Activated naive CD4-positive, alpha-beta T cell treated with anti-CD3 and anti-CD28 coated beads for 36 hours (primary cell): ENCODE measurements around the gene CCNE1. TPM values are rescaled to one million over a fixed set of nuclear protein-coding genes. Genes with fewer than 3 reads are reported as not detected.

Source experiments
- CTCF ChIA-PET: fragments of 350-600 bp; sonication (Branson Sonifier 250); formaldehyde crosslinking; loops from one replicate; lab custom pipeline; 2021; ENCODE audit warnings: antibody characterized with exemption; lab: Charles Lee
- DNase-seq: peaks from one replicate; pipeline ENCODE4 v3.0.0-alpha.2; 2020
- H3K27ac Mint-ChIP-seq: one replicate; pipeline ENCODE4 v1.8.0; 2021; ENCODE audit warnings: mild to moderate bottlenecking, mixed read lengths
- H3K27me3 Mint-ChIP-seq: one replicate; pipeline ENCODE4 v1.8.0; 2021; ENCODE audit warnings: low read depth, mixed read lengths
- H3K36me3 Mint-ChIP-seq: one replicate; pipeline ENCODE4 v1.8.0; 2021; ENCODE audit warnings: low read depth, mixed read lengths
- H3K4me1 Mint-ChIP-seq: one replicate; pipeline ENCODE4 v1.8.0; 2021; ENCODE audit warnings: low read depth, mixed read lengths
- H3K4me3 Mint-ChIP-seq: one replicate; pipeline ENCODE4 v1.8.0; 2021; ENCODE audit warnings: mild to moderate bottlenecking, moderate library complexity, mixed read lengths
- H3K9me3 Mint-ChIP-seq: one replicate; pipeline ENCODE4 v1.8.0; 2021; ENCODE audit warnings: mixed read lengths
- intact Hi-C: fragments of 100-400 bp; cut with micrococcal nuclease; formaldehyde crosslinking; loops from one replicate; pipeline ENCODE4 v1.15.1; 2023
- total RNA-seq, 2 experiments: library from RNA; stranded (reverse); gene quantifications; one replicate each; pipeline ENCODE4 v1.2.3, GENCODE V29; 2021

CCNE1 gene
- total RNA-seq, 2 experiments from 2014 or later: 31.2 to 34.1 TPM

DNA sequence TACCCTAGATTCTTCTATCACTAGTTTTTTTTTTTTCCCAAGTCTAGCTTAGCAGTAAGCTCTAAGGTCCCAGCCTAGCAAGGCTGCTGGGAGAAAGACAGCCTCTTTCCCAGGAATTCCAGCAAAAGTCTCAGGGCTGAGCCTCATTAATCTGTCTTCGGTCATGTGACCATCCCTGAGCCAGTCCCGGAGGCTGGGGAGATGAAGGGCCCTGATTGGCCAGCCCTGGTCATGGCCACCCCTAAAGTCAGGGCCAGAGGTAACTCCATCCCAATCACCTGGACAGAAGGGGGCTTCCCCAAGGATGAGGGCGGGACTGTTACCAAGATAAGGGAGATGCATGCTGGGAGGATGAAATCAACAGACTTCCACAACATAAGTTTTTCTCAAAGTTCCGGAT lies 43.3 kb downstream of the CCNE1 start:
- CTCF ChIA-PET: interaction anchor here (0.6 to 0.8 kb wide), 4 partner anchors 17 to 139 kb away, joined by 3 to 10 read pairs (median 4); no protein-coding TSS in a partner anchor
- no peak overlapping the region for H3K4me3 Mint-ChIP-seq
- no peaks in the 10 kb centered on the region for H3K36me3 Mint-ChIP-seq
- no peaks in the 10 kb centered on the region for H3K27me3 Mint-ChIP-seq
- H3K9me3 Mint-ChIP-seq: no peaks in the 10 kb centered on the region
- no peak overlapping the region for H3K27ac Mint-ChIP-seq
- intact Hi-C loops: loop anchor here (5.0 kb wide), 1 partner anchor 797 kb away; no protein-coding TSS in a partner anchor
- peaks cover 17% of the 10 kb centered on the region for H3K4me1 Mint-ChIP-seq
- DNase-seq: no peak

- CTCF ChIA-PET: interaction anchor here (0.6 to 2.2 kb wide), 5 partner anchors 20 to 127 kb away, joined by 3 to 6 read pairs (median 3); no protein-coding TSS in a partner anchor
- H3K27me3 Mint-ChIP-seq: no peaks in the 10 kb centered on the region
- intact Hi-C loops: loop anchor here (5.0 kb wide), 1 partner anchor 796 kb away; no protein-coding TSS in a partner anchor
- H3K4me1 Mint-ChIP-seq: peaks cover 17% of the 10 kb centered on the region
- DNase-seq: no peak
- H3K36me3 Mint-ChIP-seq: no peaks in the 10 kb centered on the region
- no peak overlapping the region for H3K4me3 Mint-ChIP-seq
- no peaks in the 10 kb centered on the region for H3K9me3 Mint-ChIP-seq
- no peak overlapping the region for H3K27ac Mint-ChIP-seq
Observed at GRCh38 chr19:29855741-29856500, 44.1 kb downstream of the CCNE1 start.

GRCh38 chr19:29858000-29858596 lies 46.3 kb downstream of the CCNE1 start:
- H3K4me1 Mint-ChIP-seq: peaks cover 3% of the 10 kb centered on the region
- H3K4me3 Mint-ChIP-seq: no peak overlapping the region
- CTCF ChIA-PET: interaction anchor here (0.5 to 2.2 kb wide), 25 partner anchors 9 to 252 kb away, joined by 3 to 16 read pairs (median 4); partner anchors contain the start of gene POP4
- H3K27me3 Mint-ChIP-seq: no peaks in the 10 kb centered on the region
- H3K36me3 Mint-ChIP-seq: no peaks in the 10 kb centered on the region
- H3K27ac Mint-ChIP-seq: no peak overlapping the region
- no peaks in the 10 kb centered on the region for H3K9me3 Mint-ChIP-seq
- DNase-seq: peak; percentile 58
- intact Hi-C loops: loop anchor here (5.0 kb wide), 1 partner anchor 794 kb away; no protein-coding TSS in a partner anchor

DNA sequence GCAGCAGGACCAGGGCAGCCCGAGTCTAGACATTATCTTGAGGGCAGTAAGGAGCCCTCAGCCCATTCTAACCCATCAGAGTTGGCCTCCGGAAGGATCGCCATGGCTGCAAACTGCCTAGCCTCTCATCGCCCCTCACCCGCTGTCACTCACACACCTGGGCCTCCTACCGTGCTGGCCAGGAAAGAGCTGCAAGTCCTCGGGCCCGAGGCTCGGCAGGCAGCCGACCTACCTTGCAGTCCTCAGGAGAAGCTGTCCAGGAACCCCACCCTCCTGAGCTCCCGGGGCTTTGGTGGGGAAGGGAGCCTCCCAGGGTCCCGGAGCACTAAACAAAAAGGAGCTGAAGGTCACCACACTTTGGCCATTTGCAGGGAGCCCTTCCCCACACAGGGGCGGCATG lies 46.8 kb downstream of the CCNE1 start:
- CTCF ChIA-PET: interaction anchor here (0.5 to 2.2 kb wide), 20 partner anchors 10 to 253 kb away, joined by 3 to 16 read pairs (median 4); partner anchors contain the start of gene POP4
- no peak for DNase-seq
- no peak overlapping the region for H3K27ac Mint-ChIP-seq
- peaks cover 3% of the 10 kb centered on the region for H3K4me1 Mint-ChIP-seq
- H3K4me3 Mint-ChIP-seq: no peak overlapping the region
- H3K9me3 Mint-ChIP-seq: no peaks in the 10 kb centered on the region
- H3K36me3 Mint-ChIP-seq: no peaks in the 10 kb centered on the region
- intact Hi-C loops: loop anchor here (5.0 kb wide), 1 partner anchor 794 kb away; no protein-coding TSS in a partner anchor
- H3K27me3 Mint-ChIP-seq: no peaks in the 10 kb centered on the region

DNA sequence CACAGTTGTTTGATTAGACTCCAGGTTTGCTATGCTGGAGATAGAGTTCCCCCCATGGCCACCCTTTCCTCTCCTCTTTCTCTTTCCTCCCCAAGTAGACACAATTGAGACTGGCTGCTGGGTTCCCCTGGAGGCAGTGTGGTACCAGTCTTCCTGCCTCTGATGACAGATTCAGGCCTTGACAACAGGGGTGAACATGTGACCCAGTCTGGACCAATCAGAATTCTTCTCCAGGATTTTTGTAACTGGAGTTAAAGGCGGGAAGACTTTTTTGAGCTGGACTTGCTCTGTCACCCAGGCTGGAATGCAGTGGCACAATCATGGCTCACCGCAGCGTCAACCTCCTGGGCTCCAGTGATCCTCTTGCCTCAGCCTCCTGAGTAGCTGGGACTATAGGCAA lies 48.7 kb downstream of the CCNE1 start:
- intact Hi-C loops: no loop called here
- H3K9me3 Mint-ChIP-seq: no peaks in the 10 kb centered on the region
- H3K36me3 Mint-ChIP-seq: no peaks in the 10 kb centered on the region
- CTCF ChIA-PET: interaction anchor here (3.5 kb wide), 1 partner anchor 12 kb away, joined by 19 read pairs; no protein-coding TSS in a partner anchor
- no peak for DNase-seq
- no peak overlapping the region for H3K27ac Mint-ChIP-seq
- H3K27me3 Mint-ChIP-seq: no peaks in the 10 kb centered on the region
- H3K4me1 Mint-ChIP-seq: peaks cover 3% of the 10 kb centered on the region
- no peak overlapping the region for H3K4me3 Mint-ChIP-seq

- Mint-ChIP-seq H3K27me3 (no peaks in the 10 kb centered on the region), H3K9me3 (peaks cover under 1% of the 10 kb centered on the region), H3K36me3 (no peaks in the 10 kb centered on the region), H3K4me3 (no peak overlapping the region), H3K4me1 (peaks cover 3% of the 10 kb centered on the region), H3K27ac (no peak overlapping the region)
- intact Hi-C loops: no loop called here
- CTCF ChIA-PET: interaction anchor here (0.6 to 3.5 kb wide), 5 partner anchors 9 to 1381 kb away, joined by 3 to 19 read pairs (median 4); no protein-coding TSS in a partner anchor
- no peak for DNase-seq
Observed at GRCh38 chr19:29861574-29861973, 49.8 kb downstream of the CCNE1 start.

DNA sequence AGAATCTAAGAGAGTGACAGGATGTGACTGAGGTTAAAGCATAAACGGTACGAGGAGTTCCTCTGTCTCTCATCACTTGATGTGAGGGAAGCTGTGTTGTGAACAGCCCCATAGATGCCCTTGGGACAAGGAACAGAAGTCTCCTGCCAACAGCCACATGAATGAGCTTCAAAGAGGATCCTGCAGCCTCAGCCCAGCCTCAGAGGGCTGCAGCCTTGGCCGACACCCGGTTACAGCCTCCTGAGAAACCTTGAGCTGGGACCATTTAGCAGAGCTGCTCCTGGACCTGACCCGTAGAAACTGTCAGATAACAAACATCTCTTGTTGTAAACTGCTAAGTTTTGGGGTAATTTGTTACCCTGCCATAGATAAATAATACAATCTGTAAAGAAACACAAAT lies 54.2 kb downstream of the CCNE1 start:
- DNase-seq: no peak
- H3K27me3 Mint-ChIP-seq: no peaks in the 10 kb centered on the region
- H3K4me1 Mint-ChIP-seq: no peaks in the 10 kb centered on the region
- H3K4me3 Mint-ChIP-seq: no peak overlapping the region
- CTCF ChIA-PET: interaction anchor here (0.7 kb wide), 1 partner anchor 159 kb away, joined by 5 read pairs; no protein-coding TSS in a partner anchor
- intact Hi-C loops: no loop called here
- H3K9me3 Mint-ChIP-seq: peaks cover 7% of the 10 kb centered on the region
- no peaks in the 10 kb centered on the region for H3K36me3 Mint-ChIP-seq
- no peak overlapping the region for H3K27ac Mint-ChIP-seq

- CTCF ChIA-PET: interaction anchor here (1.2 to 1.3 kb wide), 2 partner anchors 108 kb away, joined by 3 to 4 read pairs; no protein-coding TSS in a partner anchor
- Mint-ChIP-seq H3K9me3 (peaks cover 7% of the 10 kb centered on the region), H3K27ac (no peak overlapping the region), H3K36me3 (no peaks in the 10 kb centered on the region), H3K4me1 (peaks cover 5% of the 10 kb centered on the region), H3K27me3 (peaks cover 7% of the 10 kb centered on the region), H3K4me3 (no peak overlapping the region)
- intact Hi-C loops: no loop called here
- no peak for DNase-seq
Observed at GRCh38 chr19:29867984-29868383, 56.2 kb downstream of the CCNE1 start.

- Mint-ChIP-seq H3K27ac (no peak overlapping the region), H3K36me3 (no peaks in the 10 kb centered on the region), H3K4me3 (no peak overlapping the region), H3K9me3 (peaks cover 7% of the 10 kb centered on the region), H3K27me3 (peaks cover 13% of the 10 kb centered on the region), H3K4me1 (peaks cover 6% of the 10 kb centered on the region)
- CTCF ChIA-PET: interaction anchor here (0.6 to 5.5 kb wide), 13 partner anchors 9 to 261 kb away, joined by 3 to 73 read pairs (median 4); no protein-coding TSS in a partner anchor
- no peak for DNase-seq
- intact Hi-C loops: loop anchor here (5.0 kb wide), 2 partner anchors 264 to 781 kb away; partner anchors contain the start of gene POP4
Observed at GRCh38 chr19:29871143-29871542, 59.4 kb downstream of the CCNE1 start.

DNA sequence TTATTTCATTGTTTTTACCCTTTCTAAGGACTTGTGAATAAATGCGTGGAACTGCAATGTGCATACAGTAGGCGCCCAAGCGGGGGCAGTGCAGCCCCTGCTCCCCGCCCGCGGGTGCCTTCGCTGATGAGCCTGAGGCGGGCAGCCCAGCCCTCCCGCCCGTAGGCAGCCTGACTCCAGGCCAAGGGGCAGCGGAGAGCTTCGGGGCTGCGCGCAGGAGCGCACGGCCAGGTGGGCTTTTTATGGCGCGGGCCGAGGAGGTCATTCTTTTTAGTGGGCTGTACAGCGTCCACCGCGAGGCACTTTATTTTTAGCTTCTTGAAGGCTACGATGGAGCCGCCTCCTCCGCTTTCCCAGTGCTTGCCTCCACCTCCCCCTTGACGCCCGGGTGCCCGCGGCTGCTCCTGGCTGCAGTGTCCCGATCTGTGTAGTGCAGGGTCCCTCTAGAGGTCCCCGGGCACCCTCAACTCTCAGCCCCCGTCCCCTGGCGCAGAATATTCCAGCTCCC lies 60.5 kb downstream of the CCNE1 start:
- H3K27ac Mint-ChIP-seq: no peak overlapping the region
- CTCF ChIA-PET: interaction anchor here (0.6 to 5.5 kb wide), 25 partner anchors 10 to 794 kb away, joined by 3 to 73 read pairs (median 4); no protein-coding TSS in a partner anchor
- H3K4me1 Mint-ChIP-seq: peaks cover 6% of the 10 kb centered on the region
- peaks cover 13% of the 10 kb centered on the region for H3K27me3 Mint-ChIP-seq
- DNase-seq: peak; percentile 17
- H3K9me3 Mint-ChIP-seq: peaks cover 4% of the 10 kb centered on the region
- H3K36me3 Mint-ChIP-seq: no peaks in the 10 kb centered on the region
- H3K4me3 Mint-ChIP-seq: peak overlapping the region; percentile 58
- intact Hi-C loops: loop anchor here (2.0 to 5.0 kb wide), 3 partner anchors 61 to 780 kb away; partner anchors contain the start of genes CCNE1 and POP4

- Mint-ChIP-seq H3K4me1 (peaks cover 6% of the 10 kb centered on the region), H3K9me3 (no peaks in the 10 kb centered on the region), H3K27me3 (peaks cover 13% of the 10 kb centered on the region), H3K4me3 (peak overlapping the region; percentile 53), H3K36me3 (no peaks in the 10 kb centered on the region), H3K27ac (no peak overlapping the region)
- intact Hi-C loops: loop anchor here (1.0 to 5.0 kb wide), 7 partner anchors 62 to 779 kb away; partner anchors contain the start of genes CCNE1 and POP4
- peak; percentile 67 for DNase-seq
- CTCF ChIA-PET: interaction anchor here (0.6 to 5.5 kb wide), 23 partner anchors 9 to 793 kb away, joined by 3 to 73 read pairs (median 4); no protein-coding TSS in a partner anchor
Observed at GRCh38 chr19:29873024-29873800, 61.4 kb downstream of the CCNE1 start.
